Measurements from ENCODE around the gene NBR1. TPM values are rescaled to one million over a fixed set of nuclear protein-coding genes. Genes with fewer than 3 reads are reported as not detected.
"Not testable (repeated sequence)": the region's sequence is repeated elsewhere in the genome, so short reads cannot be mapped to it uniquely, and the experiment has no call there.

The NBR1 gene
- total RNA-seq, 2 donors from 2014 or later: 120 to 156 TPM

GRCh38 chr17:43126911-43127290 is 44.1 kb upstream of the NBR1 start:
- WGBS: 98% methylated on average over 13 of the region's 24 CpGs
- Histone ChIP-seq H3K27ac (no peak overlapping the region), H3K4me1 (replicated peaks) (no peaks in the 10 kb centered on the region), H3K4me3 (no peak overlapping the region), H3K27me3 (replicated peaks; ENCODE audit: insufficient read depth) (no peaks in the 10 kb centered on the region), H3K9me3 (no peaks in the 10 kb centered on the region), H3K36me3 (no peaks in the 10 kb centered on the region)
- intact Hi-C loops (cut with DNase I): loop anchor here (5.0 kb wide), 1 partner anchor 105 kb away; the partner anchor contains the start of gene VAT1
- DNase-seq (ENCODE audit: low spot score): no peak
- no peak for TF ChIP-seq POLR2A (IDR thresholded peaks at IDR 0.05)

- not testable (repeated sequence) for H3K4me1 ChIP-seq (replicated peaks); H3K36me3 ChIP-seq; H3K27me3 ChIP-seq (replicated peaks; ENCODE audit: insufficient read depth); H3K4me3 ChIP-seq; H3K9me3 ChIP-seq; DNase-seq (ENCODE audit: low spot score); H3K27ac ChIP-seq
- 92% methylated on average over 6 of the region's 6 CpGs for WGBS
- intact Hi-C loops (cut with DNase I): loop anchor here (5.0 kb wide), 1 partner anchor 105 kb away; the partner anchor contains the start of gene VAT1
These were observed 43.6 kb upstream of the NBR1 start for GRCh38 chr17:43127333-43127876.

GRCh38 chr17:43129671-43130010 is 41.4 kb upstream of the NBR1 start:
- Histone ChIP-seq H3K4me3 (no peak overlapping the region), H3K27me3 (replicated peaks; ENCODE audit: insufficient read depth) (no peaks in the 10 kb centered on the region), H3K4me1 (replicated peaks) (no peaks in the 10 kb centered on the region), H3K36me3 (no peaks in the 10 kb centered on the region), H3K9me3 (no peaks in the 10 kb centered on the region), H3K27ac (peak overlapping the region; percentile 22 to 66)
- WGBS: 76% methylated on average over 11 of the region's 11 CpGs
- intact Hi-C loops (cut with DNase I): loop anchor here (5.0 kb wide), 1 partner anchor 107 kb away; the partner anchor contains the start of gene VAT1
- no peak for DNase-seq (ENCODE audit: low spot score)
- TF ChIP-seq CTCF (IDR thresholded peaks at IDR 0.05) (no peak), POLR2A (IDR thresholded peaks at IDR 0.05) (no peak), POLR2AphosphoS5 (IDR thresholded peaks at IDR 0.05) (no peak)

- TF ChIP-seq CTCF (IDR thresholded peaks at IDR 0.05) (no peak), POLR2AphosphoS5 (IDR thresholded peaks at IDR 0.05) (no peak), POLR2A (IDR thresholded peaks at IDR 0.05) (no peak)
- no peaks in the 10 kb centered on the region for H3K27me3 ChIP-seq (replicated peaks; ENCODE audit: insufficient read depth)
- no peak for DNase-seq (ENCODE audit: low spot score)
- H3K9me3 ChIP-seq: no peaks in the 10 kb centered on the region
- H3K36me3 ChIP-seq: no peaks in the 10 kb centered on the region
- intact Hi-C loops (cut with DNase I): no loop called here
- H3K4me3 ChIP-seq: no peak overlapping the region
- H3K27ac ChIP-seq: no peak overlapping the region
- H3K4me1 ChIP-seq (replicated peaks): no peaks in the 10 kb centered on the region
- WGBS: 90% methylated on average over 2 of the region's 2 CpGs
These were observed 38.9 kb upstream of the NBR1 start for GRCh38 chr17:43132117-43132516.

GRCh38 chr17:43133439-43133838 is 37.6 kb upstream of the NBR1 start:
- H3K27ac ChIP-seq; H3K4me3 ChIP-seq; H3K4me1 ChIP-seq (replicated peaks); DNase-seq (ENCODE audit: low spot score); H3K36me3 ChIP-seq; H3K27me3 ChIP-seq (replicated peaks; ENCODE audit: insufficient read depth); intact Hi-C loops (cut with DNase I); H3K9me3 ChIP-seq: not testable (repeated sequence)
- 98% methylated on average over 5 of the region's 5 CpGs for WGBS

GRCh38 chr17:43134774-43135453 is 36.1 kb upstream of the NBR1 start:
- intact Hi-C loops (cut with DNase I): no loop called here
- no peaks in the 10 kb centered on the region for H3K9me3 ChIP-seq
- WGBS: 95% methylated on average over 25 of the region's 25 CpGs
- DNase-seq (ENCODE audit: low spot score): no peak
- no peak overlapping the region for H3K4me3 ChIP-seq
- no peaks in the 10 kb centered on the region for H3K4me1 ChIP-seq (replicated peaks)
- H3K36me3 ChIP-seq: no peaks in the 10 kb centered on the region
- no peak overlapping the region for H3K27ac ChIP-seq
- H3K27me3 ChIP-seq (replicated peaks; ENCODE audit: insufficient read depth): no peaks in the 10 kb centered on the region
- TF ChIP-seq POLR2A (IDR thresholded peaks at IDR 0.05) (no peak), CTCF (IDR thresholded peaks at IDR 0.05) (no peak), POLR2AphosphoS5 (IDR thresholded peaks at IDR 0.05) (no peak)
